Bronchial epithelial cell (primary cell): Measurements from ENCODE around the gene KDM7A. TPM values are rescaled to one million over a fixed set of nuclear protein-coding genes. Genes with fewer than 3 reads are reported as not detected.

Experiments used
- DNase-seq: peaks from one replicate; pipeline ENCODE4 v3.0.0-alpha.2; 2010; ENCODE audit warnings: low read depth
- FAIRE-seq: peaks from 2 replicates; lab custom pipeline; 2011; peaks lifted over from hg19 to GRCh38; lab: Jason Lieb, UNC
- H3K27me3 ChIP-seq: 2 replicates; pipeline ENCODE4 v1.5.1; 2011; ENCODE audit warnings: low read length; ENCODE audit not compliant: control insufficient read depth, insufficient read depth
- H3K36me3 ChIP-seq: 2 replicates; pipeline ENCODE4 v1.5.1; 2011; ENCODE audit warnings: low read length; ENCODE audit not compliant: control insufficient read depth, insufficient read depth
- H3K4me3 ChIP-seq: 2 replicates; pipeline ENCODE4 v1.5.1; 2011; ENCODE audit warnings: mild to moderate bottlenecking, low read depth, low read length, control low read depth
- total RNA-seq: library from RNA; depleted of rRNA; stranded (reverse); fragments of >200 nt; gene quantifications from 2 replicates; pipeline ENCODE4 v1.2.1, GENCODE V29; 2014
- TF ChIP-seq, protein P1 (sequence below): IDR thresholded peaks from 2 replicates; pipeline ENCODE4 v1.5.1; 2011; ENCODE audit warnings: mild to moderate bottlenecking, moderate library complexity, low read length, control low read depth, inconsistent platforms; ENCODE audit not compliant: insufficient read depth, severe bottlenecking

The KDM7A gene
- total RNA-seq, 1 donor from 2014 or later: 14.7 TPM

DNA sequence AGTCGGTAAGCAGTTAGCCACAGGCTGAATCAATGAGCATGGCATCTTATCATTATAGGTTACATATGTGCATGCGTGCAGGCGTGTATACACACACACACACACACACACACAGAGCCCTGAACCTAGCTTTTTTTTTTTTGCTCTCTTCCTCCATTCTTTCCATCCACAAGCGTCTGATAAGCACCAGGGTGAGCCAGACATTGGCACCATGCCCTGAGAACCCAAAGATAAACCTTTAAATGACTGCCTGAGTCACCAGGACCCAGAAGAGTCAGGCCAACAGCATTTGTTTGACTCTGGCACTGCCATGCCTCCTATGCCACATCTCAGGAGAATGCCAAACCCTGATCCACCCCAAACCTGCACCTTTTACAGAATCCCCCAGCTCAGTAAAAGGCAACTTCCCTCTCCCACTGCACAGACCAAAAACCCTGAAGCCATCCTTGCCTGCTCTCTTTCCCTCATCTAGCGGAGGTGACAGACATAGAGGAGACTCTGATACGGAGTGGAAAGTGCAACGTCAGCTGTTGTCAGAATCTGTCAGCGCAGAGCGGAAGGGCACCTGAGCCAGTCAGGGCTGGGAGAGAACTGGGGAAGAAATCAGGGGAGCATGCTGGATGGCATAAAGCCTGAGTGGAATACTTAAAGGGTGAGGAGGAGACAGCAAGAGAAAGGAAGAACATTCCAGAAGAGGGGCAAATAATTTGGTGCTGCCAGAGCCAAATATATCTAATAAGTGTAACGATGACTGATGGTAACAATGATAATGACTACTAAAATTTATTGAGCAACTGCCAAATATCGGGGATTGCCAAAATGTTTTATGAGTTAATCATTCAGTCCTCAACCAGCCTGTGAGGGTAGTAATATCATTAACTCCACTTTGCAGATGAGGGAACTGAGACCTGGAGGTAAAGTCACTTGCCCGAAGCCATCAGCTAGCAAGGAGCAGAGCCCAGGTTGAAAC is 117.2 kb downstream of the KDM7A start:
- TF ChIP-seq, protein P1, sequence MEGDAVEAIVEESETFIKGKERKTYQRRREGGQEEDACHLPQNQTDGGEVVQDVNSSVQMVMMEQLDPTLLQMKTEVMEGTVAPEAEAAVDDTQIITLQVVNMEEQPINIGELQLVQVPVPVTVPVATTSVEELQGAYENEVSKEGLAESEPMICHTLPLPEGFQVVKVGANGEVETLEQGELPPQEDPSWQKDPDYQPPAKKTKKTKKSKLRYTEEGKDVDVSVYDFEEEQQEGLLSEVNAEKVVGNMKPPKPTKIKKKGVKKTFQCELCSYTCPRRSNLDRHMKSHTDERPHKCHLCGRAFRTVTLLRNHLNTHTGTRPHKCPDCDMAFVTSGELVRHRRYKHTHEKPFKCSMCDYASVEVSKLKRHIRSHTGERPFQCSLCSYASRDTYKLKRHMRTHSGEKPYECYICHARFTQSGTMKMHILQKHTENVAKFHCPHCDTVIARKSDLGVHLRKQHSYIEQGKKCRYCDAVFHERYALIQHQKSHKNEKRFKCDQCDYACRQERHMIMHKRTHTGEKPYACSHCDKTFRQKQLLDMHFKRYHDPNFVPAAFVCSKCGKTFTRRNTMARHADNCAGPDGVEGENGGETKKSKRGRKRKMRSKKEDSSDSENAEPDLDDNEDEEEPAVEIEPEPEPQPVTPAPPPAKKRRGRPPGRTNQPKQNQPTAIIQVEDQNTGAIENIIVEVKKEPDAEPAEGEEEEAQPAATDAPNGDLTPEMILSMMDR: no peak
- no peaks in the 10 kb centered on the region for H3K27me3 ChIP-seq
- H3K4me3 ChIP-seq: no peak overlapping the region
- H3K36me3 ChIP-seq: no peaks in the 10 kb centered on the region
- DNase-seq: peak; percentile 93
- FAIRE-seq: no peak

DNA sequence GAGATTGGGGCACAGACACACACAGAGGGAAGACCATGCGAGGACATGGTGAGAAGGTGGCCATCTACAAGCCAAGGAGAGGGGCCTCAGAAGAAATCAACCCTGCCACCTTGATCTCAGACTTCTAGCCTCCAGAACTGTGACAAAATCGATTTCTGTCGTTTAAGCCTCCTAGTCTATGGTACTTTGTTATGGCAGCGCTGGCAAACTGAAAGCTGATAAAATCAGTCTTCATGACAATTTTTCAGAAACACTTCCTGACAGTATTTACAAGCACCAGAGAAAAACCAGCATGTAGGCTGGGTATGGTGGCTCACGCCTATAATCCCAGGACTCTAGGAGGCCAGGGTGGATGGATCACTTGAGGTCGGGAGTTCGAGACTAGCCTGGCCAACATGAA is 118.3 kb downstream of the KDM7A start:
- no peaks in the 10 kb centered on the region for H3K27me3 ChIP-seq
- TF ChIP-seq, protein P1: no peak
- FAIRE-seq (no peak), DNase-seq (no peak)
- no peaks in the 10 kb centered on the region for H3K36me3 ChIP-seq
- H3K4me3 ChIP-seq: no peak overlapping the region

DNA sequence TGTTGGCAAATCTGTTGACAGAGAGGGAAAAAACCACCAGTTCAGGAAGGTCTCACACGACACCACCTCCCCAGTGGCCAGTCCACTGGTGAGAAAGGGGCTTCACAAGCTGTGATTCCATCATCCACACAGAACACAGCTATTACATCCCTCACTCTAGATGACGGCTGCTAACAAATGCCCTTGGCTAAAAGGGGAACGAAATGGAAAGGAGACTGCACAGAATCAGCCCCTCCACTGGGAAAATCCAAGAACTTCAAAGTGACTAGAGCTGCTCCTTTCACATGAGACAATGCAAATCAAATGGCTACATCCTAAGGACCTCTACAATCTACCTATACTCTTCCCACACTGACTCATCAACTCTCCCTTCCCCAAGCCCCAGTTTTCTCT is 119.6 kb downstream of the KDM7A start:
- no peaks in the 10 kb centered on the region for H3K27me3 ChIP-seq
- no peaks in the 10 kb centered on the region for H3K36me3 ChIP-seq
- H3K4me3 ChIP-seq: no peak overlapping the region
- FAIRE-seq (no peak), DNase-seq (no peak)
- TF ChIP-seq, protein P1: no peak

DNA sequence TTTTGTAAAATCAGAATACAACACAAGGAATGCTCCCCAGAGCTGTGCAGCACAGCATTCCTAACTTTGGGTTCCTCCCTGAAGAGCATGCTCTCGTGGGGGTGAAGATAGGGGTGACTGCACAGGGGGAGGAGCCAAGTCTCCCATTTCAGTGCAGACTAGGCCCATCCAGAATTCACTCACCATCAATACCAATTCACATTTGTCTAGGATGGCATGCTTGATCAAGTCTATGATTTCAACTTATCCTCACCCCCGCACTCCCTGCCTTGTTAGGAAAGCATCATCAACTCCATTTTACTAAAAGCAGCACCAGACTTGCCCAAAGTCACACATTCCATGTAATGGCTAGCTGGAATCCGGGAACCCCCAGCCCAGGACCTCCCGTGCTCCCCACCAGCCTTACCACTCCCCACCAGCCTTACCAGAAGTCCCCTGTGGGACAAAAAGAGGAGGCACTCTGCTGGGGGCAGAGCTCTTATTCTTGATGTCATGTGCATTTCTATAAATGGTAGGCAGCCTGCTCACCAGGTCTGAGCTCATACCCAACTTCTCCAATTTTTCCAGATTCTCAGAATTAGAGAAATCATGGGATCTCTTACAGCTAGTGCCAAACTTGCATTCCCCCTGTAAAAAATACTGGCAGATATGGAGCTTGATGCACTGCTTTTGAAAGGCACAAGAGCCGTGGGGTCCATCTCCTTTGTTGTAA is 120.2 kb downstream of the KDM7A start:
- FAIRE-seq (no peak), DNase-seq (no peak)
- no peaks in the 10 kb centered on the region for H3K36me3 ChIP-seq
- no peaks in the 10 kb centered on the region for H3K27me3 ChIP-seq
- H3K4me3 ChIP-seq: no peak overlapping the region
- TF ChIP-seq, protein P1: no peak

DNA sequence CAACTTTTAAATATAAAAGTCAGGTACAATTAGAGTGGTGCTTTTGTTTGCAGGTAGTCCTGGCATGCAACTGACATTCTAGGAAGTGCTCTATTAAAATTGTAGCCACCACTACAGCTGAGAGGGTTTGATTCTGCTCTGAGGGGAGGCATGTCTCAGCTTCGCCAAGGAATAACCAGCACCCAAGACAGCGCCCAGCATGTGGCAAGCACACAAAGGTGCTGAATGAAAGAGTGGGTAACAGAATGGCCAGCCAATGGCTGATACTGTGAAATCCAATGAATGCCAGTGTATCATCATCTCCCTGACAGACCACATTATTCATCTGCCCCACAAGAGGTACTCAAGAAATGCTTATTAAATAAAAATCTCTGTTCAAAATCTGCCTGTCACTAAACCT is 121.0 kb downstream of the KDM7A start:
- Histone ChIP-seq H3K36me3 (no peaks in the 10 kb centered on the region), H3K27me3 (no peaks in the 10 kb centered on the region), H3K4me3 (no peak overlapping the region)
- DNase-seq (no peak), FAIRE-seq (no peak)
- TF ChIP-seq, protein P1: no peak
